Renal cortical epithelial cell (primary cell): ENCODE results near the gene TRMT2A. TPM values are rescaled to one million over a fixed set of nuclear protein-coding genes. Genes with fewer than 3 reads are reported as not detected.

Experiments
- DNase-seq: peaks from one replicate; pipeline ENCODE4 v3.0.0-alpha.2; 2011; ENCODE audit warnings: low read depth
- total RNA-seq: library from RNA; depleted of rRNA; stranded (reverse); fragments of >200 nt; gene quantifications from 2 replicates; pipeline ENCODE4 v1.2.3, GENCODE V29; 2014

The TRMT2A gene
- total RNA-seq, 1 donor from 2014 or later = 29.3 TPM

DNA sequence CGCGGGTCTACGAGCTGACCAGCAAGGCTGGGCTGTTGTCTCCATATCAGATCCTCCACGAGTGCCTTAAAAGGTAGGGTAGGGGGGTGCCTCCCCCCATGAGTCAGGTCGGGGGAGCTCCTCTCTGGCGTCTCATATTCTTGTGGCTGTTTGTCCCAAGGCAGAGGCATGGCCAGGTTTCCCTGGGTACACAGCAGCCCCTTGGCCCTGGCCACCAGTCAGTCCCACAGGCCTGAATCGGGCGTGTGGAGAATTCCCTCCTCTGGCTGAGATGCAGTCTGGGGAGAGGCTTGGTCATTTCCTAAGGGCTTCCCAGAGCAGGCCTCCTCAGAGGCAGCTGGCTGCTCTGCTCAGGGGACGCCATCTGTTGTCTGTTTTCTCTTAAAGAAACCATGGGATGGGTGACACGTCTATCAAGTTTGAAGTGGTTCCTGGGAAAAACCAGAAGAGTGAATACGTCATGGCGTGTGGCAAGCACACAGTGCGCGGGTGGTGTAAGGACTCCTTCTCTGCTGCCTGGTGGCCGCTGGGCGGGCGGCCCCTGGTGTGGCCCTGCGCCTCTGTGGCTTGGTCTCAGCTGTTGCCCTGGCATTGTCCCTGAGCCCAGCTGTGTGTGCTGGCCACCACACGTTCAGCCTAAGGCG lies 10.7 kb downstream of the TRMT2A start:
- DNase-seq = no peak

DNA sequence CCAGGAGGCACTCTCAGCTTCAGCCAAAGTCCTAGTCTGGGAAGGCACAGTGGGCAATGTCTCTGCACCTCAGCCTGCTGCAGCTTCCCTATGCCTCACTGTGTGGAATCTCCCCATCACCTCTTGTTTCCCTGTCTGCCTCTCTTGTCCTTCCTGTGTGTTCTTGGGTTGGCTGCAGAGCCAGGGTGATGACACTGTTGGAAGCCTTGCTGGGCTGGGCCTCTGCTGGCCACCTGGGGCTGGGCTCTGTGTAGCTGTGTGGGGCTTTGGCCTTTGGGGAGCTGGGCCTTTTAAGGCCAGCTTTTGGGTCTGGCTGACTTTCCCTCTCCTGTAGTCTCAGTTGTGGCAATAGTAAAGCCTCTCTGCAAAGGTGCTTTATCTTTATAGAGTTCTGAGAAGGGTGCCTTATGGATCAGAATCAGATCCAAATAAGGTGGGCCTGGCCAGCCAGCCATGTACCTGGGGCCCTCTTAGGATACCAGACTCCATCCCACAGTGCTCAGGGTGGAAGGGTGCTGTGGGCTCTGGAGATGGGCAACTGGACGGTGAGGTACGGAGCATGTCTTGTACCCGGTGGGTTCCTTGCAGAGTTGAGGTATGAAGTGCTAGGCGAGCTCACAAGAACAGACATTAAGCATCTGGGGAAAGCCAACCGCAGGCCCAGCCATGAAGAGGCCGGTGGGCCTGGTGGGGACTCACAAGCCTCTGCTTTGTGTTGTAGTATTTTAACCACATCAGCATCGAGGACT lies 11.4 kb downstream of the TRMT2A start:
- no peak for DNase-seq

DNA sequence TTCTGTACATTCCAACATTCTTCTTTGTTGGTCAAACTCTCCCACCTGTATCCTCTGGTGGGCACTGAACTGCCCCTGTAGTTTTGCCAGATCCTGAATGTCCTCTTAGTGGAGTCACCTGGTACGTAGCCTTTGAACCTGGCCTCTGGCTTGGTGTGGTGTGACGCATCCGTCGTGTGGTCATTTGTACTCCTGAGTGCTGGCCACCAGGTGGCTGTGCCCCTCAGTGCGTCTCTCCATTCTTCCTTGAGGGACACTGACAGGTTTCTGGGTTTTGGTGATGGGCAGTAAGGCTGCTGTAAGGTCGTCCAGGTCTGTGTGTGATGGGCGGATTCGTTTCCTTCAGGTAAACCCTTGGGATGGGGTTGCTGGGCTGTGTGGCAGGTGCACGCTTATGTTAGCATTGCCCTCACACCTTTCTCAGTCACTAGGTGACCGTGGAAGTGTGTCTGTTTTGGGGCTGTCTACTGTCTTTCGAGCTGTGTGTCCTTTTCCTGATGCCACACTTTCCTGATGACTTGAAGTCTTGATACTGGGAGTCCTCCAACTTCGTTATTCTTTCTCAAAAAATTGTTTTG lies 14.7 kb downstream of the TRMT2A start:
- DNase-seq = no peak

DNA sequence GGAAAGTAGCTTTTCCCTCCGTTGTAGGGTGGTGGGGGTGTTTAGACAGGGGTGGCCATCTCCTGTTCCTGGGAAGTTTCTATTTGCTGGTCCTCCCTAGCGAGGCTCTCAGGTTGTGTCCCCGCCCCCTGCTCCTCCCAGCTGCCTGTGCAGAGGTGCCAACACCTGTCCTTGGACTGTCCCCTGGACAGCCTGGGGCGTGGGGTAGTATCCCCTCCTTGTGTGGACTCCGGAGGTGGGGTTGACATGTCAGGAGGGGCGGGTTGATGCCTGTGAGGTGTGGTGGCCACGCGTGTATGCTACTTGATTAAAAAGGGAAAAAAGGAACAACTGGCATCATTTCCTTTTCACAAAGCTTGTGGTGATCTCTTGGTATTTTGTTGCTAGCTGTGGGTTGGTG lies 15.4 kb downstream of the TRMT2A start:
- no peak for DNase-seq

DNA sequence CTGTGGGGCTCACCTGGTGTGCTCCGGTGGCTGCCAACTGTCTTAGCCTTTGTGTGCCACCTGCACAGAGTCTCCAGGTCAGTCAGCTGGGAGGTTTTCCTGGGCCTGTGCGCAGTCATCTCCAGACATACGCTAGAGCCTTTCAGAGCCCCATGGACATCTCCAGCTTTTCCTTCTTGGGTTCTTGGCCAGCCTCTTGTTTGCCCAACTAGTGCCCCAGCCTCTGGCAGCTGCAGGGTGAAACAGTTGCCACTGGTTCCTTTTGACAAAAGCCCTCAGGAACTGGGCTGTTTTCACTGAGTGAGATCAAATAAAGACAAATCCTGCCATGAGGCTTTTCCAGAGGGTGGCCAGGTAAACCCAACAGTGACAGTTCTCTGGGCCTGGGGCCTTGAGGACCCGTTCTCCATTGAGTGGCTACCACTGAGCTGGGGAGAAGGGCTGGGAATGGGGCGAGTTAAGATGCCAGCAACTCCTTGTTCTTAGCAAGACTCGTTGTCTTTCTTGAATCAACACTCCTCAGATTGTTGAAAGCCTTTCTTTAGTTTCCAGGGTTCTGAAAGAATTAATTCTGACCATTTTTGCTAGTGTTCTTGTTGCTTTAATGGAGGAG lies 17.8 kb downstream of the TRMT2A start:
- no peak for DNase-seq

DNA sequence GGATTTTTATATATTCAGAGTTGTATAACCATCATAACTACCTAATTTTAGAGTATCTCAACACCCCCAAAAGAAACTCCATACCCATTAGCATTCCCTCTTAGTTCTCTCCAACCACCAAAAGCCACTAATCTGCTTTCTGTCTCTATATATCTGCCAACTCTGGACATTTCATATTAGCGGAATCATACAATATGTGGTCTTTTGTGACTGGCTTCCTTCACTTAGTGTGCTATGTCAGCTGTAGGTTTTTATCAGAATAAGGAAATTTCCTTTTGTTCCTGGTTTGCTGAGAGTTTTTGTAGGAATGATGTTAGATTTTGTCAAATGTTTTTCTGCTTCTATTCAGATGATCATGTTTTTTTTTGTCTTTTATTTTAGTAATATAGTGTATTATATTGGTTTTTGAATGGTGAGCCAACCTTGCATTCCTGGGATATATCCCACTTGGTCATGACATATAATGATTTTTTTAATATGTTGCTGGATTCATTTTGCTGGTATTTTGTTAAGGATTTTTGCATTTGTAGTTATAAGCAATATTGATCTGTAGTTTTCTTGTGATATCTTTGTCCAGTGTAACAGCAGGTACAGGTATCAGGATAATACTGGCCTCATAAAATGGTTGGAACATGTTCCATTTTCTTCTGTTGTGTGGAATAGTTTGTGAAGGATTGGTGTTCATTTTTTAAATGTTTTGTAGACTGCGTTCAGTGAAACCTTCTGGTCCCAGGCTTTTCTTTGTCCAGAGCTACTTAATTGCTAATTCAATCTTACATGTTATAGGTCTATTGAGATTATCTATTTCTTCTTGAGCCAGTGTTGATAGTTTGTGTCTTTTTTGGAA lies 20.2 kb downstream of the TRMT2A start:
- no peak for DNase-seq

DNA sequence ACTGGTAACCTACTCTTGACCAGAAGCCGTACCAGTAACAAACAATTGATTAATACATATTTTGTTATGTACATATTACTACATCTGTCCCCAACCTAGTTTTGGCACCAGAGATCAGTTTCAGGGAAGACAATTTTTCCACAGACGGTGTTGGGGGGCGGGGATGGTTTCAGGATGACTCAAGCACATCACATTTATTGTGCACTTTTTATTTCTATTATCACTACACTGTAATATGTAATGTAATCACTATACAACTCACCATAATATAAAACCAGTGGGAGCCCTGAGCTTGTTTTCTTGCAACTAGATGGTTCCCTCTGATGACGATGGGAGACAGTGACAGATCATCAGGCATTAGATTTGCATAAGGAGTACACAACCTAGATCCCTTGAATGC lies 21.5 kb downstream of the TRMT2A start:
- DNase-seq = no peak

DNA sequence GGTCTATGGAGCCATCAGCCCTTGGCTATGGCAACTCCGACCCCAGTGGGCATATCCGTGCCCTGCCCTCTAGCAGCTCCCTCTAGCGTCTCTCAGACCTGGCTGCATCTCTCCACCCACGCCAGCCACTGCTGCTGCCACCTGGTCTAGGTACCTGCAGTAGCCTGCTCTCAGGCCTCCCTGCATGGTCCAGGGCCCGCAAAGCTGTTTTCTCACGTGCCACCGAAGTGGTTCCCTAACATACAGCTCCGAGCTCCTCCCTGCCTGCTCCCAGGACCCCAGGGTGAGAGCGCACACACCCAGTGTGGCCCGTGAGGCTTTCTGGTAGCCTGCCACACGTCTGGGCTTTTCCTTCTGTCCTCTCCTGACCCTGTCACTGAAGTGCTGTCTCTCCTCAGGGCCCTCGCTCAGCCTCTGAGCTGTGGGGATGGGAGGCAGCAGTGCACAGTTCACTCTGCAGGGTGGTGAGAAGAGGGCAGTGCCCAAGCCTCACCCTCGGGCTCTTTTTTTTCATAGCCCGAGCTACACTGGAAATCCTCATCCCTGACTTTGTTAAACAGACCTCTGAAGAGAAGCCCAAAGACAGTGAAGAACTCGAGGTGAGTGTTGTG lies 22.7 kb downstream of the TRMT2A start:
- DNase-seq = no peak

DNA sequence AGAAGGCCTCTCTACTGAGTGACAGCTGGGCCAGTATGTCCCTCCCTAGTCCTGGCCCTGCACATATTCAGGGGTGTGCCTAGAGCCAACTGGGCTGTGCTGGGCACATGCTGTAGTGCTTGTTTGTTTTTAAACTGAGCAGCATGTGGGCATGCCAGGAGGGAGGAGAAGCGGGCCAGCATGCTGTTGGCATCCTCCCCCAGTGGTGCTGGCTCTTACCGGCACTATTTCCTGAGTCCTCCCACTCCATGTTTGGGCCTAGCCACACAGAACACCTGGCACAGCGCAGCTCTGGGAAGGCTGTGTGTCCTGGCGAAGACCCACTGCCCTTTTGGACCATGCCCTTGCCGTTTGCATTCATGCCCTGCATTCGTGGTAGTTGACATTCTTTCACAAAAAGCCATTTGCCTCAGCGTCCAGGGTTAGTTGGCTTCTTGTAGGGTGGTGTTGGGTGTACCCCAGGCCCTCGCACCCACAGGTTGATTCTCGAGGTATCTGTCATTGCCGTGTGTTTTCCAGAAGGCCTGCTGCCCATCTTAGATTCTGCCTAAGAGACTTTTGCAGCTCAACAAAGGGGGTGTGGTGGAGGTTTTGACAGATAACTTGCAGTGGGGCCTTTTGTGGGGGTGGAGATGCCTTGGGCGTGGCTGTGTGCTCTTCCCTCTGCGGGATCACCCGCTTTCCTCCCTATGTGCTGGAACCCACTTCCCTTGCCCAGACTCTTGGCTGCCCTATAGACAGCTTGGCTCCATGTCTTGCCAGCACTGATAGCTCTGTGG lies 23.4 kb downstream of the TRMT2A start:
- no peak for DNase-seq

DNA sequence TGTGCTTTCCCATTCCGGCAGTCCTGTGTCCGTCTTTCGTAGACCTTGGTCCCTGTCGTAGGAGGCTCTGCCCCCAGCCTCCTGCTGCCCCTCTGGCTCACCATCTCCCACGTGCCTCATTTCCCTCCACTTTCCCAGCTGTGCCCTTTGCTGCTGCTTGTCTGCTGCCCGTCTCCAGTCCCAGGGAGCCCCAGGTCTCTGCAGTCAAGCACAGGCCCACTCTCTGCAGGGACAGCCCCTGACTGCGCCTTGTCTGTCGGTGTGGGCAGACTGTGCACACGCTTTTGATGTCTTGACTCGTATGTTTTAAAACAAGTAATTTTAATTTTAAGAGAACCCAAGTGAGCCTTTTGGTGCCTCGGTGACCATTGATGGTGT lies 24.6 kb downstream of the TRMT2A start:
- DNase-seq = no peak

DNA sequence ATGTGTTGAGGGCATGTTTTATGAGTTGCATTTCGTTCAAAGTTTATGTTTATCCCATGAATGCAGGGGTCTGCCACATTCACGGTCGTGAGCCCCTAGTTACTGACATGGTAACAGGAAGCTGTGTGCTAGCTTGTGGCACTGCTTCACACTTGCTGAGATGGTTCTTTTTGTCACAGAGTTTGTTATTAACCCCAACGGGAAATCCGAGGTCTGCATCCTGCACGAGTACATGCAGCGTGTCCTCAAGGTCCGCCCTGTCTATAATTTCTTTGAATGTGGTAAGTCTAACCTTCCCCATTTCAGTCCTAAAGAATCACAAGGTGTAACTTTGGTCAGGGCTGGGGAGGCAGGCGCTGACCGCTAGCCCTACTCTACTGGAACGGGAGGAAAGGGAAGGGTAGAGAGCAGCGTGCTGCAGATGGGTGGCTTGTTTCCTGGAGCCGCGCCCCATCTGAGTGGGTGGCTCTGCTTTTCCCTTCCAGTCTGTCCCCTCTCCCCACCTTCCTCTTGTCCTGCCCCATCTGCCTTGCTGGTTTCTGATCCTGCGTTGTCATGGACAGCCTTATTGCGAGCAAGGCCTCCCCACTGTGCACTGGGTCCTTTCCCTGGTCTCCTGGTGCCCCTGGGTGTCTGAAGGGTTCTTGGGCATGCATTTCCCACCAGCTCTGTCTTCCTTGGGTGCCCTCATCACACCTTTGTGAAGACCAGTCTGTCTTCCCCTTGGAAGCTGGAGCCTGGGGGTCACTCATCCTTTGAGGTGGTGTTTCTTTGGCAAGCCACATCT lies 25.1 kb downstream of the TRMT2A start:
- no peak for DNase-seq

DNA sequence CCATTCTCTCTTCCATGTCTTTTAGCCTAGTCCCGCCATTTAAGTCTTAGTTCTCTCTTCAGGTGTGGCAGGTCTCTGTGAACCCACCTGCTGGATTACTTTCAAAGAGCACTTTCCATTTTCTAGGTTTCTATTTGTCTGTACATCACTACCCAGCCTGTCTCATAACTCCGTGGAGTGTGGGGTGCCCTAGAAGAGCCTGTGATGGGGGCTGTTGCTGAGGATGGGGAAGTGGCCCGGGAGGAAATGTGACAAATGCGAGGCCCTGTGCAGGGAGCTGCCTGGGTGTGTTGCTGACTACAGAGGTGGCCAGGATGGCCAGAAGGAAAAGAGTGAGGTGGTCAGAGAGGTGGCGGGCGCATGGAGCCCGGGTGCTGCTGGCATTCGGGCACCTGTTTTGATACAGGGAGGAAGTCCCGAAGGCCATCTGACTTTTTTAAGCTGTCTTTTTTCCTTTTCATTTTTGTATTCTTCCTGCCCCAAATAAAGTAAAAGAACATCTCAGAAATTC lies 26.2 kb downstream of the TRMT2A start:
- DNase-seq = no peak

DNA sequence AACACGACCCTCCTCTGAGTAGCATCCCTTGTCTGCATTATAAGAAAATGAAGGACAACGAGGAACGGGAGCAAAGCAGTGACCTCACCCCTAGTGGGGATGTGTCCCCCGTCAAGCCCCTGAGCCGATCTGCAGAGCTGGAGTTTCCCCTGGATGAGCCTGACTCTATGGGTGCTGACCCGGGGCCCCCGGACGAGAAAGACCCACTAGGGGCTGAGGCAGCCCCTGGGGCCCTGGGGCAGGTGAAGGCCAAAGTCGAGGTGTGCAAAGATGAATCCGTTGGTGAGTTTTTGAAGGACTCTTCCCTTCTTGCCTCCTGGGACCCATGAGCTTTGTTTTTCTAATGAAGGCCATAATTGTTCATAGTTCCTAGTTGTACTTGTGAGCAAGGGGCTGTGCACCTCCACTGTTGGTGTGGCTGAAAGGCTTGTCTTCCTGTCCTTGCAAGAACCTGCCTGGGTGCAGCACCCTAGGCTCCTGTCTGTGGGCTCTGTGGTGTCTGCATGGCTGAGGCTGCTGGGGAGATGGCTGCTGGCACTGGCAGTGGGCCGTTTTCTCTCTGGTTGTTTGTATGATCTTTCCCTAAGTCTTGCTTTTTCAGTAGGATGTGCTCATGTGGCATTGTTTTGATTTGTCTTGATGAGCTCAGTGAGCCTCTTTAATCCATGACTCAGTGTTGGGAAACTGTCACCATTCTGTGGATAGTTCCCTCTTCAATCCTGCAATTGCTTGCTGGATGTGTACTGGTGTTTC lies 26.9 kb downstream of the TRMT2A start:
- no peak for DNase-seq

DNA sequence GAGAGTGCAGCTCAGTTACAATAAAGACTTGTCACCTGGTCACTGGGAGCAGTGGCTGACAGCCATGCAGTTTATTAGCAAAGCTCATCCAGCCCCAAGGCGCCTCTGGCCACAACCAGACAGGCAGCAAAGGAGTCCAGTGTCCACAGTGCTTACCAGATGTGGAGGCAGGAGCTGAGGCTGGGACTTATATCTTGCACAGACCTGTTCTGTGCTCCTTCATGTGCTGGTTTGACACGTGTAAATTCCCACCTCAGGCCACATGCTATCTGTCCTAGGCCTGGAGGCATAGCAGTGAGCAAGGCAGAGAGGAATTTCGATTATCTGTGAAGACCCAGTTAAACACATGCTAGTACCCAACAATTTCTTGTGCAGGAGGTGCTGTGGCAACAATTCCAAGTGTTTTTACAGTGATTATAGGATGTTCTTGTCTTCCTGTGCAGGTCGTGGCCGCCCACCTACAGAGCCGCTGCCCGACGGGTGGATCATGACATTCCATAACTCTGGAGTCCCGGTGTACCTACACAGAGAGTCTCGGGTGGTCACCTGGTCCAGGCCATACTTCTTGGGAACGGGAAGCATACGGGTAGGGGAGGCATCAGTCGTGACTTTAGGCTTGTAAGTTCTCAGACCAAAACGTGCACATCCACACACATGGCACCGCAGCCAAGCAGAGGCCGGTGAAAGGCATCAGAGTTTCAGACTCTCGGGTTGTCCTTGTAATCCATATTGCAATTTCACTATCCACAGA lies 27.6 kb downstream of the TRMT2A start:
- DNase-seq = no peak

DNA sequence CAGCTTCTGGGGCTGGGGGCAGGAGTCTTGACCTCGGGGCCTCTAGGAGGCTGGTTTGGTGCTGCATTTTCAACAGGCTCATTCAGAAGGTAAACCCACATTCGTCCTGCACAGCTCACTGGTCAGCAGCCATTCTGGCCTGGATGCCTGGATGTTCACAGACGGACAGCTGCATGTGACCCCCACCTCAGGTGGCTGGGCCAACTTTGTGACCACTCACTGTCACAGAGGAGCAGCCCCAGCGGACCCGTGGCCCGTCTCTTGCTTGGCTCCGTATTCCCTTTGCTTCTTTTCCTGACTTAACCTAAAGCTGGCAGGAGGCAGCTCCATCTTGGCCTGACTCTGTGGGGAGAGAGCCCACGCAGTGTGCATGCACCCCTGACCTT lies 28.8 kb downstream of the TRMT2A start:
- no peak for DNase-seq

DNA sequence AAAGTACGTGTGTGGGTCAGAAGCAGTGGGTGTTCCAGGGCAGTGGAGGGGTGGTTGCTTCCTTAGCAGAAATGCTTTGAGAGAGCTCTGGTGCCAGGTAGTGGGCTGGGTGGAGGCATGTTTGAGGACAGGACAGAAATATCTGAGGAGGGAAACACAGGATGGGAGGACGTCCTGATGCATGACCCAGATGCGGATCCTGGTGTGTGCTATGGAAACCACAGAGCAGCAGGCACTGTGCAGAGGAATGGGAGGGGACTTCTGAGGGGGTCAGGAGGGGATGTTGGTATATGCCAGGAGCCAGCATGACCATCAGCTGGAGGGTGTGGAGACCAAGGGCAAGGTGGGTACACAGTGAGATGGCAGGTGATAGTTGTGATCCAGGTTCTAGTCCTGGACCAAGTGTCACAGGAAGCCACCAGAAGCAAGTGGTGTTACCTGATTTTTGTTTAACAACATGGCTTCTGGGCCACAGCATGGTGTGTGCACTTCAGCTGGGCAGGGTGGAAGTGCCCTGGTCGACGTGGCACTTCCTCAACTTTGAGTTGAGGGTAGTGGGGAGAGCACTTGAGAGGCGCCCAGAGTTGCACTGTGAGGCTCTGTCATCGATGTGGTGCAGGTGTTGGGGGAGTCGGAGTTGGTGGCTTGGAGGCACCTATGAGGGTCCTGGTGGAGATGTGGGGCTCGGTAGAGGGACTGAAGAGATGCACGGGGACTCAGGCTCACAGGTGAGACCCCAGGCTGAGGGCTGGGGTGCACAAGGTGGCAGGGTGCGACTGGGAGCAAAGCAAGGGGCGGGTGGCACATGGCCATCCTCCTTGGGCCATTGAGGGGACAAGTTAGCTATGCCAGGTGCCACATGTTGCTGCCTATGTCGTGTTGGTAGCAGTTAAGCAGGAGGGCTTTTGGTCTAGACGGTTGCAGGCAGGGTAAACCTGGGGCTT lies 29.4 kb downstream of the TRMT2A start:
- no peak for DNase-seq

DNA sequence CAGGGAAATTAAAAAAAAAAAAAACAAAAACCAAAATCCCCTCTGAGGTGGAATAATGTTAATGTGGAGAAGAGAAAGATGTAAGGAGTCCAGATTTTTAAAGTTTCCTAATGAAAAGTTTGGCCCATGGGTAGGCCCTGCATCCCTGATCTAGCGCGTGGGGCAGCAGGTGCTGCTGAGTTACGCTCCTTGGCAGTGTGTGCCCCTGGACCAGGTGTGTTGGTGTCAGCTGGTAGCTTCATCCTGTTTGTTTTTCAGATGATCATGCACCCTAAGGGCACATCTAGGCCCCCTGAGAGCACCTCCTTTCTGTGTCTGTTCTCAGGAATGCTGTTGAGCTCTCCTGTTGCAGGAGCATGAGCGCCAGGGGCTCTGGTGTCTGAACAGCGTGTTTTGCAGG lies 30.3 kb downstream of the TRMT2A start:
- DNase-seq = no peak
